Neuronal stem cell (in vitro differentiated cells): ENCODE data around the gene SIRT6. TPM values are rescaled to one million over a fixed set of nuclear protein-coding genes. Genes with fewer than 3 reads are reported as not detected.

Source experiments
- DNase-seq: peaks from one replicate; pipeline ENCODE4 v3.0.0-alpha.2; 2013; ENCODE audit warnings: low spot score
- H2AFZ ChIP-seq: one replicate; pipeline ENCODE4 v1.6.1; 2013; ENCODE audit warnings: mild to moderate bottlenecking, low read length, inconsistent platforms
- H2AK5ac ChIP-seq: 2 replicates; pipeline ENCODE4 v1.6.1; 2013; ENCODE audit warnings: low read depth, mild to moderate bottlenecking, inconsistent platforms, low read length, moderate library complexity, mixed read lengths
- H2BK120ac ChIP-seq: 2 replicates; pipeline ENCODE4 v1.6.1; 2013; ENCODE audit warnings: low read depth, mild to moderate bottlenecking, inconsistent platforms, low read length, moderate library complexity, mixed read lengths
- H2BK12ac ChIP-seq: one replicate; pipeline ENCODE4 v1.6.1; 2013; ENCODE audit warnings: low read length, inconsistent platforms
- H2BK15ac ChIP-seq: 2 replicates; pipeline ENCODE4 v1.6.1; 2013; ENCODE audit warnings: mild to moderate bottlenecking, low read length, inconsistent platforms, mixed read lengths
- H2BK5ac ChIP-seq: one replicate; pipeline ENCODE4 v1.6.1; 2013; ENCODE audit warnings: inconsistent platforms, mild to moderate bottlenecking, low read length, moderate library complexity
- H3K14ac ChIP-seq: one replicate; pipeline ENCODE4 v1.6.1; 2013; ENCODE audit warnings: low read length, inconsistent platforms
- H3K18ac ChIP-seq: 2 replicates; pipeline ENCODE4 v1.6.1; 2013; ENCODE audit warnings: low read length, inconsistent platforms
- H3K23ac ChIP-seq: 2 replicates; pipeline ENCODE4 v1.6.1; 2013; ENCODE audit warnings: low read depth, mild to moderate bottlenecking, mixed read lengths, low read length, inconsistent platforms; ENCODE audit not compliant: poor library complexity
- H3K27ac ChIP-seq: replicated peaks from 3 replicates; pipeline ENCODE4 v1.5.1; 2013; ENCODE audit warnings: low read length, inconsistent platforms
- H3K27me3 ChIP-seq, 3 experiments: 2 replicates each; pipeline ENCODE4 v1.6.1; 2013; ENCODE audit warnings: low read length in 3 of 3, mild to moderate bottlenecking in 2 of 3, inconsistent platforms in 1 of 3, low read depth in 1 of 3, mixed read lengths in 1 of 3, moderate library complexity in 1 of 3; ENCODE audit not compliant: control insufficient read depth in 3 of 3, insufficient read depth in 3 of 3
- H3K36me3 ChIP-seq, 2 donors: replicated peaks in 1 of 2; 2 replicates each; pipeline ENCODE4 v1.6.1; 2013; ENCODE audit warnings: low read length in 2 of 2; ENCODE audit not compliant: control insufficient read depth in 2 of 2, insufficient read depth in 2 of 2
- H3K4ac ChIP-seq: 2 replicates; pipeline ENCODE4 v1.6.1; 2013; ENCODE audit warnings: inconsistent platforms, mild to moderate bottlenecking, low read length, moderate library complexity
- H3K4me1 ChIP-seq, 2 donors: 1 replicate in 1 of 2; 2 replicates in 1 of 2; pipeline ENCODE4 v1.6.1; 2013; ENCODE audit warnings: low read length in 2 of 2, low read depth in 1 of 2; ENCODE audit not compliant: control insufficient read depth in 2 of 2, insufficient read depth in 1 of 2
- H3K4me2 ChIP-seq: one replicate; pipeline ENCODE4 v1.6.1; 2013; ENCODE audit warnings: mild to moderate bottlenecking, low read length, inconsistent platforms; ENCODE audit not compliant: insufficient read depth, poor library complexity, severe bottlenecking
- H3K4me3 ChIP-seq, 2 donors: 2 replicates each; pipeline ENCODE4 v1.5.1; 2013; ENCODE audit warnings: low read length in 2 of 2, mild to moderate bottlenecking in 2 of 2, inconsistent platforms in 1 of 2, moderate library complexity in 1 of 2
- H3K79me1 ChIP-seq: one replicate; pipeline ENCODE4 v1.6.1; 2013; ENCODE audit warnings: low read depth, mild to moderate bottlenecking, inconsistent platforms, low read length, moderate library complexity
- H3K9ac ChIP-seq: one replicate; pipeline ENCODE4 v1.6.1; 2013; ENCODE audit warnings: mild to moderate bottlenecking, low read depth, low read length, inconsistent platforms; ENCODE audit not compliant: poor library complexity
- H3K9me3 ChIP-seq, 2 donors: replicated peaks in 1 of 2; 2 replicates each; pipeline versions ENCODE3 to v1.6.1; 2013; ENCODE audit warnings: low read length in 2 of 2, mild to moderate bottlenecking in 2 of 2, inconsistent platforms in 1 of 2, low read depth in 1 of 2, mixed read lengths in 1 of 2, moderate library complexity in 1 of 2; ENCODE audit not compliant: control insufficient read depth in 2 of 2, insufficient read depth in 1 of 2
- H4K8ac ChIP-seq: one replicate; pipeline ENCODE4 v1.6.1; 2013; ENCODE audit warnings: low read depth, mild to moderate bottlenecking, inconsistent platforms, low read length, moderate library complexity
- H4K91ac ChIP-seq: one replicate; pipeline ENCODE4 v1.6.1; 2013; ENCODE audit warnings: low read length, low read depth, mild to moderate bottlenecking, inconsistent platforms; ENCODE audit not compliant: poor library complexity
- WGBS, 2 donors: extraction: QIAGEN DNeasy Blood & Tissue Kit; methylation state at CpG; one replicate each; pipeline ENCODE4 v1.1.7; 2013; ENCODE audit warnings: missing lambda C conversion rate in 2 of 2, mixed read lengths in 1 of 2; ENCODE audit not compliant: insufficient read length in 2 of 2, insufficient replicate concordance in 1 of 2; ENCODE audit errors: extremely low coverage in 2 of 2; 5-methylcytosine and 5-hydroxymethylcytosine counted together
- small RNA-seq: library from polyadenylated mRNA; stranded (forward); fragments of <200 nt; extraction: miRNeasy Mini kit (QIAGEN cat#:217004); gene quantifications from one replicate; pipeline ENCODE3, GENCODE V24; 2013; ENCODE audit not compliant: insufficient read depth

Gene SIRT6

GRCh38 chr19:4124638-4125037 lies 57.7 kb downstream of the SIRT6 start:
- no peak overlapping the region for H3K14ac ChIP-seq
- no peak overlapping the region for H2BK12ac ChIP-seq
- no peak overlapping the region for H3K27ac ChIP-seq
- no peak overlapping the region for H3K4me2 ChIP-seq
- DNase-seq = no peak
- no peaks in the 10 kb centered on the region for H3K27me3 ChIP-seq
- no peak overlapping the region for H3K4ac ChIP-seq
- H2BK15ac ChIP-seq = no peak overlapping the region
- H2BK5ac ChIP-seq = no peak overlapping the region
- no peaks in the 10 kb centered on the region for H3K9me3 ChIP-seq
- H3K9ac ChIP-seq = no peak overlapping the region
- H2BK120ac ChIP-seq = no peak overlapping the region
- H3K36me3 ChIP-seq = peaks cover 4 to 12% of the 10 kb centered on the region in 2 donors
- no peak overlapping the region for H4K8ac ChIP-seq
- H2AFZ ChIP-seq = peak overlapping the region; percentile 96
- H3K23ac ChIP-seq = no peak overlapping the region
- no peak overlapping the region for H4K91ac ChIP-seq
- H3K79me1 ChIP-seq = peaks cover 18% of the 10 kb centered on the region
- no peak overlapping the region for H3K18ac ChIP-seq
- H3K4me1 ChIP-seq = peaks cover 7 to 8% of the 10 kb centered on the region in 2 donors
- no peak overlapping the region for H2AK5ac ChIP-seq
- peak overlapping the region in 1 of 2 donors; percentile 58 for H3K4me3 ChIP-seq
- no CpG with 5 or more reads among the region's 8 CpGs for WGBS, 2 donors

Small RNA genes lying within 50 kb of the gene (small RNA-seq; reads per million reads assigned to genes)
- not detected for gene RF00017
